COLO829 (cell line): ENCODE measurements around the gene NANOGP8.
"Not testable (repeated sequence)": the region's sequence is repeated elsewhere in the genome, so short reads cannot be mapped to it uniquely, and the experiment has no call there.

Experiments used
- DNase-seq: peaks from one replicate; pipeline ENCODE4 v3.0.0; 2012; ENCODE audit warnings: low spot score

NANOGP8 gene

GRCh38 chr15:35085176-35085919 lies at the start of gene NANOGP8:
TSS of gene NANOGP8 (minus strand) at chr15:35085295. CDS start at chr15:35085110, 185 bp downstream.
- not testable (repeated sequence) for DNase-seq

- DNase-seq, result no peak
Measured at GRCh38 chr15:35134299-35134698, 49.2 kb upstream of the NANOGP8 start.

GRCh38 chr15:35130245-35130644 lies 45.1 kb upstream of the NANOGP8 start:
- DNase-seq, result no peak

- DNase-seq, result no peak
Measured at GRCh38 chr15:35129361-35129760, 44.3 kb upstream of the NANOGP8 start.

- DNase-seq, result no peak
Measured at GRCh38 chr15:35127717-35128116, 42.6 kb upstream of the NANOGP8 start.

- no peak for DNase-seq
Measured at GRCh38 chr15:35126236-35126635, 41.1 kb upstream of the NANOGP8 start.

- no peak for DNase-seq
Measured at GRCh38 chr15:35123743-35124142, 38.6 kb upstream of the NANOGP8 start.

- DNase-seq, result no peak
Measured at GRCh38 chr15:35121611-35122359, 36.7 kb upstream of the NANOGP8 start.

GRCh38 chr15:35120173-35120572 lies 35.1 kb upstream of the NANOGP8 start:
- DNase-seq, result no peak

- DNase-seq, result no peak
Measured at GRCh38 chr15:35118960-35119359, 33.9 kb upstream of the NANOGP8 start.

- no peak for DNase-seq
Measured at GRCh38 chr15:35117543-35118265, 32.6 kb upstream of the NANOGP8 start.

- no peak for DNase-seq
Measured at GRCh38 chr15:35115155-35115725, 30.1 kb upstream of the NANOGP8 start.

GRCh38 chr15:35112346-35112745 lies 27.3 kb upstream of the NANOGP8 start:
- DNase-seq, result no peak

GRCh38 chr15:35111861-35112260 lies 26.8 kb upstream of the NANOGP8 start:
- DNase-seq, result no peak

GRCh38 chr15:35108453-35108852 lies 23.4 kb upstream of the NANOGP8 start:
- no peak for DNase-seq

- no peak for DNase-seq
Measured at GRCh38 chr15:35107561-35107960, 22.5 kb upstream of the NANOGP8 start.

GRCh38 chr15:35107122-35107521 lies 22.0 kb upstream of the NANOGP8 start:
- no peak for DNase-seq

- DNase-seq, result no peak
Measured at GRCh38 chr15:35104526-35105147, 19.5 kb upstream of the NANOGP8 start.

- DNase-seq, result no peak
Measured at GRCh38 chr15:35102186-35102585, 17.1 kb upstream of the NANOGP8 start.

GRCh38 chr15:35101335-35101734 lies 16.2 kb upstream of the NANOGP8 start:
- no peak for DNase-seq

- DNase-seq, result no peak
Measured at GRCh38 chr15:35098737-35099136, 13.6 kb upstream of the NANOGP8 start.

- DNase-seq, result no peak
Measured at GRCh38 chr15:35095941-35096340, 10.8 kb upstream of the NANOGP8 start.
